GM23338 (cell line): ENCODE results near the gene ARX. TPM values are rescaled to one million over a fixed set of nuclear protein-coding genes. Genes with fewer than 3 reads are reported as not detected.

Experiments
- ATAC-seq: fragments of 200-7000 bp; cut with Tn5 transposase; 3 replicates; pipeline ENCODE4 v1.9.1; 2020
- DNase-seq: peaks from one replicate; pipeline ENCODE4 v3.0.0-alpha.2; 2015; ENCODE audit warnings: low spot score
- H2AFZ ChIP-seq: fragments of 200-600 bp; sonication (generic); 2 replicates; pipeline ENCODE4 v1.8.0; 2016; ENCODE audit warnings: antibody characterized with exemption, mild to moderate bottlenecking, moderate library complexity
- H3F3A ChIP-seq: fragments of 200-600 bp; sonication (generic); replicated peaks from 2 replicates; pipeline ENCODE4 v1.8.0; 2017; ENCODE audit warnings: antibody characterized with exemption, mixed run types, low read depth
- H3K27ac ChIP-seq: fragments of 200-600 bp; sonication (generic); 2 replicates; pipeline ENCODE4 v1.6.1; 2016; ENCODE audit warnings: low read depth
- H3K27me3 ChIP-seq: fragments of 200-600 bp; sonication (generic); 2 replicates; pipeline ENCODE4 v1.8.0; 2016; ENCODE audit warnings: mild to moderate bottlenecking, mixed run types, moderate library complexity; ENCODE audit not compliant: insufficient read depth
- H3K36me3 ChIP-seq: fragments of 200-600 bp; sonication (generic); 2 replicates; pipeline ENCODE4 v1.8.0; 2016; ENCODE audit warnings: mild to moderate bottlenecking; ENCODE audit not compliant: insufficient read depth
- H3K4me1 ChIP-seq: fragments of 200-600 bp; sonication (generic); 2 replicates; pipeline ENCODE4 v1.8.0; 2016; ENCODE audit warnings: mild to moderate bottlenecking, moderate library complexity; ENCODE audit not compliant: insufficient read depth
- H3K4me2 ChIP-seq: fragments of 200-600 bp; sonication (generic); 2 replicates; pipeline ENCODE4 v1.7.1; 2017; ENCODE audit warnings: mixed run types
- H3K4me3 ChIP-seq: fragments of 200-600 bp; sonication (generic); 2 replicates; pipeline ENCODE4 v1.6.1; 2016; ENCODE audit warnings: mixed run types
- H3K79me2 ChIP-seq: fragments of 200-600 bp; sonication (generic); replicated peaks from 2 replicates; pipeline ENCODE4 v1.8.0; 2017; ENCODE audit warnings: mild to moderate bottlenecking; ENCODE audit not compliant: insufficient read depth
- H3K9me2 ChIP-seq: fragments of 200-600 bp; sonication (generic); 2 replicates; pipeline ENCODE4 v1.8.0; 2017; ENCODE audit not compliant: insufficient read depth
- H4K20me1 ChIP-seq: fragments of 200-600 bp; sonication (generic); replicated peaks from 2 replicates; pipeline ENCODE4 v1.8.0; 2017; ENCODE audit warnings: mild to moderate bottlenecking; ENCODE audit not compliant: insufficient read depth
- H3K27ac Mint-ChIP-seq: 2 replicates; pipeline ENCODE4 v1.8.0; 2020; ENCODE audit warnings: inconsistent platforms, mild to moderate bottlenecking, moderate library complexity, mixed read lengths
- H3K27me3 Mint-ChIP-seq: 3 replicates; pipeline ENCODE4 v1.8.0; 2022; ENCODE audit warnings: low read depth, mild to moderate bottlenecking, moderate library complexity, mixed read lengths, inconsistent platforms; ENCODE audit not compliant: insufficient read depth, poor library complexity
- H3K36me3 Mint-ChIP-seq: 3 replicates; pipeline ENCODE4 v1.8.0; 2021; ENCODE audit warnings: low read depth, mild to moderate bottlenecking, inconsistent platforms, moderate library complexity, mixed read lengths
- H3K4me1 Mint-ChIP-seq: 3 replicates; pipeline ENCODE4 v1.8.0; 2020; ENCODE audit warnings: mild to moderate bottlenecking, inconsistent platforms, mixed read lengths
- H3K4me3 Mint-ChIP-seq: 3 replicates; pipeline ENCODE4 v1.8.0; 2021; ENCODE audit warnings: moderate library complexity, mild to moderate bottlenecking, inconsistent platforms, mixed read lengths
- H3K9me3 Mint-ChIP-seq: 3 replicates; pipeline ENCODE4 v1.8.0; 2020; ENCODE audit warnings: moderate library complexity, mild to moderate bottlenecking, inconsistent platforms, mixed read lengths
- EZH2 ChIP-seq: fragments of 200-600 bp; sonication (generic); IDR thresholded peaks from one replicate; pipeline ENCODE4 v1.8.0; 2017; ENCODE audit warnings: antibody characterized with exemption, mild to moderate bottlenecking, low read depth; ENCODE audit not compliant: unreplicated experiment
- EZH2phosphoT487 ChIP-seq: fragments of 200-600 bp; sonication (generic); IDR thresholded peaks from one replicate; pipeline ENCODE4 v1.8.1; 2018; ENCODE audit warnings: antibody characterized with exemption; ENCODE audit not compliant: unreplicated experiment
- JUNB ChIP-seq: IDR thresholded peaks from one replicate; pipeline ENCODE4 v1.6.1; 2016; ENCODE audit warnings: antibody characterized with exemption; ENCODE audit not compliant: unreplicated experiment
- polyA plus RNA-seq: library from polyadenylated mRNA; unstranded; fragments of >200 nt; fragmentation: Nextera tagmentation; extraction: Ambion mirVana; gene quantifications from 2 replicates; pipeline ENCODE4 v1.2.1, GENCODE V29; 2016
- total RNA-seq: library from RNA; depleted of rRNA; stranded (reverse); fragments of >200 nt; shearing (Covaris generic); gene quantifications from 2 replicates; pipeline ENCODE4 v1.2.3, GENCODE V29; 2014
- TF ChIP-seq, protein P1 (sequence below): IDR thresholded peaks from one replicate; pipeline ENCODE4 v1.6.1; 2018; ENCODE audit warnings: antibody characterized with exemption; ENCODE audit not compliant: unreplicated experiment
- TF ChIP-seq, protein P2 (sequence below), 2 experiments: fragments of 200-600 bp in 1 of 2; sonication (generic) in 1 of 2; conservative IDR thresholded peaks; 2 replicates each; pipeline versions ENCODE4 v1.5.1 to v1.6.1; 2016 to 2017; ENCODE audit warnings: antibody characterized with exemption in 2 of 2, low read depth in 2 of 2, mild to moderate bottlenecking in 2 of 2, moderate library complexity in 1 of 2
- TF ChIP-seq, protein P3 (sequence below): fragments of 250-450 bp; sonication (Bioruptor Pico); IDR thresholded peaks from 2 replicates; pipeline ENCODE4 v1.5.0; 2020; ENCODE audit warnings: mild to moderate bottlenecking, moderate library complexity

The ARX gene
- total and polyA plus RNA-seq, 2 experiments from 2014 or later: 0.13 TPM; not detected in 1

DNA sequence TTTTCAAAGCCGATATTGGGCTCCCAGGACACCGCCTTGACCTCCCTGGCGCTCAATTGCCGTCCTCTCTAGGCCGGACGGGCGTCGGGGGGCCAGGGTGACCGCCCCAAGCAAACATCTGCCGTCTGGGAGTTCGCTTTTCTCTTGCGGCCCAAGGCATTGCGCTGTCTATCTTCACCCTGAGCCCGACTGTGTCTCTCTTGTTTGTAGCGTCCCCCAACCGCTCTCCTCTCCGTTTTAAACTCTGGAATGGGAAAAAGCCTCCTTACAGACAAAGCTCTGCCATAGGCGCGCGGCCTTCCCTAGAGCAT is 551 bp upstream of the ARX start:
- peak overlapping the region; percentile 73 for H3K4me3 Mint-ChIP-seq
- H3K4me1 Mint-ChIP-seq: peaks cover 22% of the 10 kb centered on the region
- no peaks in the 10 kb centered on the region for H3K36me3 Mint-ChIP-seq
- Histone ChIP-seq H3K79me2 (no peaks in the 10 kb centered on the region), H3K27me3 (peaks cover 95% of the 10 kb centered on the region), H3K27ac (no peak overlapping the region), H4K20me1 (no peaks in the 10 kb centered on the region), H3K4me2 (peak overlapping the region; percentile 75), H2AFZ (peak overlapping the region; percentile 47), H3K36me3 (no peaks in the 10 kb centered on the region), H3K4me3 (peak overlapping the region; percentile 52), H3K4me1 (peaks cover 34% of the 10 kb centered on the region), H3K9me2 (no peaks in the 10 kb centered on the region), H3F3A (no peaks in the 10 kb centered on the region)
- 0 out of 3 replicates have a peak, but pooled peaks cover 3% of the 10 kb centered on the region for H3K9me3 Mint-ChIP-seq
- peaks cover 89% of the 10 kb centered on the region for H3K27me3 Mint-ChIP-seq
- no peak for DNase-seq
- TF ChIP-seq JUNB: no peak
- TF ChIP-seq, protein P1, sequence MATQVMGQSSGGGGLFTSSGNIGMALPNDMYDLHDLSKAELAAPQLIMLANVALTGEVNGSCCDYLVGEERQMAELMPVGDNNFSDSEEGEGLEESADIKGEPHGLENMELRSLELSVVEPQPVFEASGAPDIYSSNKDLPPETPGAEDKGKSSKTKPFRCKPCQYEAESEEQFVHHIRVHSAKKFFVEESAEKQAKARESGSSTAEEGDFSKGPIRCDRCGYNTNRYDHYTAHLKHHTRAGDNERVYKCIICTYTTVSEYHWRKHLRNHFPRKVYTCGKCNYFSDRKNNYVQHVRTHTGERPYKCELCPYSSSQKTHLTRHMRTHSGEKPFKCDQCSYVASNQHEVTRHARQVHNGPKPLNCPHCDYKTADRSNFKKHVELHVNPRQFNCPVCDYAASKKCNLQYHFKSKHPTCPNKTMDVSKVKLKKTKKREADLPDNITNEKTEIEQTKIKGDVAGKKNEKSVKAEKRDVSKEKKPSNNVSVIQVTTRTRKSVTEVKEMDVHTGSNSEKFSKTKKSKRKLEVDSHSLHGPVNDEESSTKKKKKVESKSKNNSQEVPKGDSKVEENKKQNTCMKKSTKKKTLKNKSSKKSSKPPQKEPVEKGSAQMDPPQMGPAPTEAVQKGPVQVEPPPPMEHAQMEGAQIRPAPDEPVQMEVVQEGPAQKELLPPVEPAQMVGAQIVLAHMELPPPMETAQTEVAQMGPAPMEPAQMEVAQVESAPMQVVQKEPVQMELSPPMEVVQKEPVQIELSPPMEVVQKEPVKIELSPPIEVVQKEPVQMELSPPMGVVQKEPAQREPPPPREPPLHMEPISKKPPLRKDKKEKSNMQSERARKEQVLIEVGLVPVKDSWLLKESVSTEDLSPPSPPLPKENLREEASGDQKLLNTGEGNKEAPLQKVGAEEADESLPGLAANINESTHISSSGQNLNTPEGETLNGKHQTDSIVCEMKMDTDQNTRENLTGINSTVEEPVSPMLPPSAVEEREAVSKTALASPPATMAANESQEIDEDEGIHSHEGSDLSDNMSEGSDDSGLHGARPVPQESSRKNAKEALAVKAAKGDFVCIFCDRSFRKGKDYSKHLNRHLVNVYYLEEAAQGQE: no peak
- no peak for TF ChIP-seq EZH2phosphoT487
- ATAC-seq: no peak
- no peak overlapping the region for H3K27ac Mint-ChIP-seq

DNA sequence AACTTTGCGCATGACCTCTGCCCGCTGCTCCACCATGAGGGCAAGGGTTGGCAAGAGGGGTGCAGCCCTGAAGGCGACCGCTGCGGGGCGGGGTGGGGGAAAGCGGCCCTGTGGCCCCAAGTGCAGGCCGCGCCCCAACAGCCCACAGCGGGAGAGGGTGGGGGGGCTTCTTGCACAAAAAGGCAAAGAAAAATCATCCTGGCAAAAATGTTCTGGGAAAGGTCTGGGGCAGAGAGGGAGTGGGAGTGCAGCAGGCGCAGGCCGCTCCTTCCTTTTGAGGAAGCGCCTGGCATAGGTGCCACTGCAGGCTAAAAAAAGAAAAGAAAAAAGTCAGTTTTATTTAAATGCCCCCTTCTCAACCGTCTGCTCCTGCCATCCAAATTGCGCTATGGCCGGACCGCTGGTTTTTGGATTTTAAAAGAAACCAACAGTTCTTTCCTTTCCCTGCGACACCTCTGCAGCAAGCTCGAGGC is 1.4 kb downstream of the ARX start:
- peak overlapping the region; percentile 59; the same call in 2 of the 3 replicates for H3K4me3 Mint-ChIP-seq
- H3K4me1 Mint-ChIP-seq: peaks cover 22% of the 10 kb centered on the region
- H4K20me1 ChIP-seq: no peaks in the 10 kb centered on the region
- H3K27me3 Mint-ChIP-seq: peaks cover 93% of the 10 kb centered on the region
- DNase-seq (no peak), ATAC-seq (no peak)
- H3F3A ChIP-seq: no peaks in the 10 kb centered on the region
- peak overlapping the region; percentile 51; the same call in 1 of the 2 replicates for H3K4me3 ChIP-seq
- H3K27ac Mint-ChIP-seq: no peak overlapping the region
- TF ChIP-seq, protein P2, sequence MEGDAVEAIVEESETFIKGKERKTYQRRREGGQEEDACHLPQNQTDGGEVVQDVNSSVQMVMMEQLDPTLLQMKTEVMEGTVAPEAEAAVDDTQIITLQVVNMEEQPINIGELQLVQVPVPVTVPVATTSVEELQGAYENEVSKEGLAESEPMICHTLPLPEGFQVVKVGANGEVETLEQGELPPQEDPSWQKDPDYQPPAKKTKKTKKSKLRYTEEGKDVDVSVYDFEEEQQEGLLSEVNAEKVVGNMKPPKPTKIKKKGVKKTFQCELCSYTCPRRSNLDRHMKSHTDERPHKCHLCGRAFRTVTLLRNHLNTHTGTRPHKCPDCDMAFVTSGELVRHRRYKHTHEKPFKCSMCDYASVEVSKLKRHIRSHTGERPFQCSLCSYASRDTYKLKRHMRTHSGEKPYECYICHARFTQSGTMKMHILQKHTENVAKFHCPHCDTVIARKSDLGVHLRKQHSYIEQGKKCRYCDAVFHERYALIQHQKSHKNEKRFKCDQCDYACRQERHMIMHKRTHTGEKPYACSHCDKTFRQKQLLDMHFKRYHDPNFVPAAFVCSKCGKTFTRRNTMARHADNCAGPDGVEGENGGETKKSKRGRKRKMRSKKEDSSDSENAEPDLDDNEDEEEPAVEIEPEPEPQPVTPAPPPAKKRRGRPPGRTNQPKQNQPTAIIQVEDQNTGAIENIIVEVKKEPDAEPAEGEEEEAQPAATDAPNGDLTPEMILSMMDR (conservative IDR thresholded peaks at IDR 0.05; ENCODE audit: low read depth in 2 of 2): no peak
- TF ChIP-seq, protein P3, sequence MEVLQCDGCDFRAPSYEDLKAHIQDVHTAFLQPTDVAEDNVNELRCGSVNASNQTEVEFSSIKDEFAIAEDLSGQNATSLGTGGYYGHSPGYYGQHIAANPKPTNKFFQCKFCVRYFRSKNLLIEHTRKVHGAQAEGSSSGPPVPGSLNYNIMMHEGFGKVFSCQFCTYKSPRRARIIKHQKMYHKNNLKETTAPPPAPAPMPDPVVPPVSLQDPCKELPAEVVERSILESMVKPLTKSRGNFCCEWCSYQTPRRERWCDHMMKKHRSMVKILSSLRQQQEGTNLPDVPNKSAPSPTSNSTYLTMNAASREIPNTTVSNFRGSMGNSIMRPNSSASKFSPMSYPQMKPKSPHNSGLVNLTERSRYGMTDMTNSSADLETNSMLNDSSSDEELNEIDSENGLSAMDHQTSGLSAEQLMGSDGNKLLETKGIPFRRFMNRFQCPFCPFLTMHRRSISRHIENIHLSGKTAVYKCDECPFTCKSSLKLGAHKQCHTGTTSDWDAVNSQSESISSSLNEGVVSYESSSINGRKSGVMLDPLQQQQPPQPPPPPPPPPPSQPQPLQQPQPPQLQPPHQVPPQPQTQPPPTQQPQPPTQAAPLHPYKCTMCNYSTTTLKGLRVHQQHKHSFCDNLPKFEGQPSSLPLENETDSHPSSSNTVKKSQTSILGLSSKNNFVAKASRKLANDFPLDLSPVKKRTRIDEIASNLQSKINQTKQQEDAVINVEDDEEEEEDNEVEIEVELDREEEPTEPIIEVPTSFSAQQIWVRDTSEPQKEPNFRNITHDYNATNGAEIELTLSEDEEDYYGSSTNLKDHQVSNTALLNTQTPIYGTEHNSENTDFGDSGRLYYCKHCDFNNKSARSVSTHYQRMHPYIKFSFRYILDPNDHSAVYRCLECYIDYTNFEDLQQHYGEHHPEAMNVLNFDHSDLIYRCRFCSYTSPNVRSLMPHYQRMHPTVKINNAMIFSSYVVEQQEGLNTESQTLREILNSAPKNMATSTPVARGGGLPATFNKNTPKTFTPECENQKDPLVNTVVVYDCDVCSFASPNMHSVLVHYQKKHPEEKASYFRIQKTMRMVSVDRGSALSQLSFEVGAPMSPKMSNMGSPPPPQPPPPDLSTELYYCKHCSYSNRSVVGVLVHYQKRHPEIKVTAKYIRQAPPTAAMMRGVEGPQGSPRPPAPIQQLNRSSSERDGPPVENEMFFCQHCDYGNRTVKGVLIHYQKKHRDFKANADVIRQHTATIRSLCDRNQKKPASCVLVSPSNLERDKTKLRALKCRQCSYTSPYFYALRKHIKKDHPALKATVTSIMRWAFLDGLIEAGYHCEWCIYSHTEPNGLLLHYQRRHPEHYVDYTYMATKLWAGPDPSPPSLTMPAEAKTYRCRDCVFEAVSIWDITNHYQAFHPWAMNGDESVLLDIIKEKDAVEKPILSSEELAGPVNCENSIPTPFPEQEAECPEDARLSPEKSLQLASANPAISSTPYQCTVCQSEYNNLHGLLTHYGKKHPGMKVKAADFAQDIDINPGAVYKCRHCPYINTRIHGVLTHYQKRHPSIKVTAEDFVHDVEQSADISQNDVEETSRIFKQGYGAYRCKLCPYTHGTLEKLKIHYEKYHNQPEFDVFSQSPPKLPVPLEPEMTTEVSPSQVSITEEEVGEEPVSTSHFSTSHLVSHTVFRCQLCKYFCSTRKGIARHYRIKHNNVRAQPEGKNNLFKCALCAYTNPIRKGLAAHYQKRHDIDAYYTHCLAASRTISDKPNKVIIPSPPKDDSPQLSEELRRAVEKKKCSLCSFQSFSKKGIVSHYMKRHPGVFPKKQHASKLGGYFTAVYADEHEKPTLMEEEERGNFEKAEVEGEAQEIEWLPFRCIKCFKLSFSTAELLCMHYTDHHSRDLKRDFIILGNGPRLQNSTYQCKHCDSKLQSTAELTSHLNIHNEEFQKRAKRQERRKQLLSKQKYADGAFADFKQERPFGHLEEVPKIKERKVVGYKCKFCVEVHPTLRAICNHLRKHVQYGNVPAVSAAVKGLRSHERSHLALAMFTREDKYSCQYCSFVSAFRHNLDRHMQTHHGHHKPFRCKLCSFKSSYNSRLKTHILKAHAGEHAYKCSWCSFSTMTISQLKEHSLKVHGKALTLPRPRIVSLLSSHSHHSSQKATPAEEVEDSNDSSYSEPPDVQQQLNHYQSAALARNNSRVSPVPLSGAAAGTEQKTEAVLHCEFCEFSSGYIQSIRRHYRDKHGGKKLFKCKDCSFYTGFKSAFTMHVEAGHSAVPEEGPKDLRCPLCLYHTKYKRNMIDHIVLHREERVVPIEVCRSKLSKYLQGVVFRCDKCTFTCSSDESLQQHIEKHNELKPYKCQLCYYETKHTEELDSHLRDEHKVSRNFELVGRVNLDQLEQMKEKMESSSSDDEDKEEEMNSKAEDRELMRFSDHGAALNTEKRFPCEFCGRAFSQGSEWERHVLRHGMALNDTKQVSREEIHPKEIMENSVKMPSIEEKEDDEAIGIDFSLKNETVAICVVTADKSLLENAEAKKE (CRISPR knock-in tag): no peak
- TF ChIP-seq EZH2: peak; percentile 58
- no peak overlapping the region for H3K27ac ChIP-seq
- no peaks in the 10 kb centered on the region for H3K9me2 ChIP-seq
- peaks cover 98% of the 10 kb centered on the region for H3K27me3 ChIP-seq
- H3K9me3 Mint-ChIP-seq: 0 out of 3 replicates have a peak, but pooled peaks cover 3% of the 10 kb centered on the region
- no peaks in the 10 kb centered on the region for H3K36me3 ChIP-seq
- H3K4me1 ChIP-seq: peaks cover 48% of the 10 kb centered on the region
- H3K79me2 ChIP-seq: no peaks in the 10 kb centered on the region
- no peak overlapping the region for H2AFZ ChIP-seq
- H3K4me2 ChIP-seq: peak overlapping the region; percentile 55; the same call in 1 of the 2 replicates
- no peaks in the 10 kb centered on the region for H3K36me3 Mint-ChIP-seq
